ENCODE measurements around the gene PSEN1. TPM values are rescaled to one million over a fixed set of nuclear protein-coding genes. Genes with fewer than 3 reads are reported as not detected.

Gene PSEN1
- total and polyA plus RNA-seq, 2 of the 8 experiments (the other 6 are each of a cell fraction or from before 2014, with no cell fraction given), result 10.1 to 38.7 TPM

DNA sequence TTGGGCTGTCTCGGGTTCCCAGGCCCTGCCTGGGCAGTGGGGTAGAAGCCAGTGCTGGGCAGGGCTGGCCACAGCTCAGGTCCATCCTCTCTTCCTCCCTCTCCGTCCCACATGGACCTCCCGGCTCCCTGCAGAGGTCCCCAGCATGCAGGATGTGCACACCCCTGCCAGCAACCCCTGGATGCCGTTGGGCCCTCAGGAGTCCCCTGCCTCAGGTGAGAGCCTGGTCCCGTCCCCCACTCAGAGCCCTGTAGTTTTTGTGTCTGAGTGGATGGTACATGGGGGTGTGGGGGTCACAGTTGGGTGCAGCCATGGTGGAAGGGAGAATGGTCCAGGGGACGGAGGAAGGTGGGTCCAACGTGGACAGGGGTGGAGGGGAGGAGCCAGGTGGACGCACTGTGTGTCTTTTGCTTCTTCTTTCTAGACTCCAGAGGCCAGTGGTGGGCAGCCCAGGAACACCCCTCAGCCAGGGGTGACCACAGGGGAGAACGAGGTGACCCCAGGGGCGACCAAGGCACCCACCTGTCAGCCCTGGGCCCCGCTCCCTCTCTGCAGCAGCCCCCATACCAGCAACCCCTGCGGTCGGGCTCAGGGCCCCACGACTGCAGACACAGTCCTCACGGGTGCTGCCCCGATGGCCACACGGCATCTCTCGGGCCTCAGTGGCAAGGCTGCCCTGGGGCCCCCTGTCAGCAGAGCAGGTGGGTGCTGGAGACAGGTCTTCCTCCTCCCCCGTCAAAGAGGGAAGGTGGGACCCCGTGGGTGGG, 122.7 kb downstream of the PSEN1 start (continued):
- TF ChIP-seq RAD21 (IDR thresholded peaks at IDR 0.05 in 1 of 2, conservative IDR thresholded peaks at IDR 0.05 in 1 of 2; ENCODE audit: low read depth in 2 of 2, low read length in 2 of 2) (no peak), TCF12 (IDR thresholded peaks at IDR 0.05; ENCODE audit: low read depth, low read length) (no peak), POU5F1 (IDR thresholded peaks at IDR 0.05; ENCODE audit: low read depth, low read length) (no peak), POLR2A (IDR thresholded peaks at IDR 0.05; ENCODE audit: control extremely low read depth in 1 of 2, low read depth in 2 of 2, low read length in 2 of 2) (no peak), HDAC6 (IDR thresholded peaks at IDR 0.05; ENCODE audit: low read depth, low read length) (no peak), CHD1 (IDR thresholded peaks at IDR 0.05; ENCODE audit: low read depth, low read length) (no peak), GABPA (IDR thresholded peaks at IDR 0.05; ENCODE audit: borderline replicate concordance, insufficient read depth, low read length) (no peak), NRF1 (IDR thresholded peaks at IDR 0.05; ENCODE audit: low read depth, low read length) (no peak), HDAC2 (IDR thresholded peaks at IDR 0.05; ENCODE audit: borderline replicate concordance in 1 of 2, low read depth in 2 of 2, low read length in 2 of 2) (no peak), BRCA1 (IDR thresholded peaks at IDR 0.05; ENCODE audit: low read depth, low read length) (no peak)

Data from H1 (cell line).